ENCODE measurements around the gene SLC35B2. TPM values are rescaled to one million over a fixed set of nuclear protein-coding genes. Genes with fewer than 3 reads are reported as not detected.

The SLC35B2 gene
- total and polyA plus RNA-seq, 9 donors = 19.7 to 41.0 (median 27.1) TPM

DNA sequence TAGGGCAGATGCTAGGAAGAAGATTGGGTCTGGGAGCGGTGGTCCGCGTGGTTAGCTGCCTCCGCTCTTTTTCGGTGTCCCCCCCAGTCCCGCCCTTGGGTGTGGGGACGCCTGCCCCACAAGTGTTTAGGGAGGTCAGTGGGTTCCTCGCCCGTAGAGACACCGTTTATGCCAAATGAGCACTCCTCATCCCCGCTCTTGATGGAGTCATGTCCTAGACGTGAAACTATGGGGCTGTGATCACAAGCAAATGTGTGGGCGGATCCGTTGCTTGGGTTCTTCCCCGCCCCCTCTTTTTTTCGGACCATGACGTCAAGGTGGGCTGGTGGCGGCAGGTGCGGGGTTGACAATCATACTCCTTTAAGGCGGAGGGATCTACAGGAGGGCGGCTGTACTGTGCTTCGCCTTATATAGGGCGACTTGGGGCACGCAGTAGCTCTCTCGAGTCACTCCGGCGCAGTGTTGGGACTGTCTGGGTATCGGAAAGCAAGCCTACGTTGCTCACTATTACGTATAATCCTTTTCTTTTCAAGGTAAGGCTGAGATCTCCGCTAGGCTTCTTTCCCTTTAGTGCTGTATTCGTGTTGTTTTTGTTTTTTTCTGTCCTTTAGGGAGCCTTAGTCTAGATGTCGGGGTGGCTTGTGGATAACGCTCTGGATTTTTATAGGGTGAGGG, 10.5 kb downstream of the SLC35B2 start, which contains the start of gene HSP90AB1:
Gene HSP90AB1 (plus strand): TSS at position 439 of the 675 bp plus-strand sequence. CDS start 1,529 bp downstream, outside the sequence.
- Histone ChIP-seq H3K4me1 (ENCODE audit: insufficient read depth) (peaks cover 16% of the 10 kb centered on the region), H3K27me3 (no peaks in the 10 kb centered on the region), H3K27ac (peak within 1 kb of the TSS; percentile 95 to 99), H3K36me3 (peaks cover 2% of the 10 kb centered on the region), H3K4me3 (peak within 1 kb of the TSS; percentile 86), H3K9me3 (no peaks in the 10 kb centered on the region)
- peak; percentile 30 for TF ChIP-seq EP300 (IDR thresholded peaks at IDR 0.05)
- TF ChIP-seq, protein P1, sequence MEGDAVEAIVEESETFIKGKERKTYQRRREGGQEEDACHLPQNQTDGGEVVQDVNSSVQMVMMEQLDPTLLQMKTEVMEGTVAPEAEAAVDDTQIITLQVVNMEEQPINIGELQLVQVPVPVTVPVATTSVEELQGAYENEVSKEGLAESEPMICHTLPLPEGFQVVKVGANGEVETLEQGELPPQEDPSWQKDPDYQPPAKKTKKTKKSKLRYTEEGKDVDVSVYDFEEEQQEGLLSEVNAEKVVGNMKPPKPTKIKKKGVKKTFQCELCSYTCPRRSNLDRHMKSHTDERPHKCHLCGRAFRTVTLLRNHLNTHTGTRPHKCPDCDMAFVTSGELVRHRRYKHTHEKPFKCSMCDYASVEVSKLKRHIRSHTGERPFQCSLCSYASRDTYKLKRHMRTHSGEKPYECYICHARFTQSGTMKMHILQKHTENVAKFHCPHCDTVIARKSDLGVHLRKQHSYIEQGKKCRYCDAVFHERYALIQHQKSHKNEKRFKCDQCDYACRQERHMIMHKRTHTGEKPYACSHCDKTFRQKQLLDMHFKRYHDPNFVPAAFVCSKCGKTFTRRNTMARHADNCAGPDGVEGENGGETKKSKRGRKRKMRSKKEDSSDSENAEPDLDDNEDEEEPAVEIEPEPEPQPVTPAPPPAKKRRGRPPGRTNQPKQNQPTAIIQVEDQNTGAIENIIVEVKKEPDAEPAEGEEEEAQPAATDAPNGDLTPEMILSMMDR (IDR thresholded peaks at IDR 0.05) = peak in 1 of 3 donors; percentile 2
- TF ChIP-seq POLR2A (IDR thresholded peaks at IDR 0.05) = peak; percentile 97
- WGBS, 3 donors = 0% methylated on average over 34 of the region's 34 CpGs
- DNase-seq = peak; percentile 93 to 98 (median 94)
- intact Hi-C loops (cut with DNase I) = no loop called here

GRCh38 chr6:44245912-44246662, 11.2 kb downstream of the SLC35B2 start:
- Histone ChIP-seq H3K36me3 (peaks cover 1% of the 10 kb centered on the region), H3K4me1 (ENCODE audit: insufficient read depth) (peaks cover 16% of the 10 kb centered on the region), H3K9me3 (no peaks in the 10 kb centered on the region), H3K4me3 (peak overlapping the region; percentile 86), H3K27me3 (no peaks in the 10 kb centered on the region), H3K27ac (peak overlapping the region; percentile 95 to 99)
- DNase-seq = peak; percentile 91 to 96 (median 95)
- intact Hi-C loops (cut with DNase I) = no loop called here
- WGBS, 3 donors = 0 to 1% (median 0%) methylated on average over 57 to 62 of the region's 62 CpGs
- TF ChIP-seq POLR2A (IDR thresholded peaks at IDR 0.05) = no peak
- TF ChIP-seq, protein P1 (IDR thresholded peaks at IDR 0.05) = peak in 1 of 3 donors; percentile 7
- TF ChIP-seq EP300 (IDR thresholded peaks at IDR 0.05) = no peak

GRCh38 chr6:44245391-44245911, 11.9 kb downstream of the SLC35B2 start:
- H3K27ac ChIP-seq = peak overlapping the region; percentile 95 to 99
- 63 to 65% (median 63%) methylated on average over 12 of the region's 12 CpGs for WGBS, 3 donors
- no peaks in the 10 kb centered on the region for H3K9me3 ChIP-seq
- H3K4me1 ChIP-seq (ENCODE audit: insufficient read depth) = peaks cover 16% of the 10 kb centered on the region
- intact Hi-C loops (cut with DNase I) = no loop called here
- no peak for DNase-seq
- peak overlapping the region; percentile 86 for H3K4me3 ChIP-seq
- no peaks in the 10 kb centered on the region for H3K27me3 ChIP-seq
- H3K36me3 ChIP-seq = no peaks in the 10 kb centered on the region
- TF ChIP-seq EP300 (IDR thresholded peaks at IDR 0.05) (no peak), POLR2A (IDR thresholded peaks at IDR 0.05) (no peak)
- TF ChIP-seq, protein P1 (IDR thresholded peaks at IDR 0.05) = no peak

DNA sequence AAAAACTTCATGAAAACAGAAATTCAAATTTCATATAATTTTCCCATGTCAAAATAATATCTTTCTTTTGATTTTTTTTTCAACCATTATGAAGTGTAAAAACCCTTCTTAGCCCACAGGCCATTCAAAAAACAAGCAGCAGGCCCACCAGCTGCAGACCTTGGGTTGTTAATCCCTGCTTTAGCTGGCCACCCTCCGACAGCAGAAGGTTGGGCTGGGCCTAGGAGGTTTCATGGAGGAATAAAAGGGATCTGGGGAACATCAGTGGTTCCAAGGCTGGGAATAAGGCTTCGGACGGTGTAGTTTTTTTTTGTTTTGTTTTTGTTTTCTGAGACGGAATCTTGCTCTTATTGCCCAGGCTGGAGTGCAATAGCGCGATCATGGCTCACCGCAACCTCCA, 14.0 kb downstream of the SLC35B2 start:
- no peaks in the 10 kb centered on the region for H3K36me3 ChIP-seq
- TF ChIP-seq, protein P1 (IDR thresholded peaks at IDR 0.05) = no peak
- TF ChIP-seq EP300 (IDR thresholded peaks at IDR 0.05) (no peak), POLR2A (IDR thresholded peaks at IDR 0.05) (no peak)
- no peaks in the 10 kb centered on the region for H3K27me3 ChIP-seq
- H3K27ac ChIP-seq = no peak overlapping the region
- no peak for DNase-seq
- 82 to 91% (median 82%) methylated on average over 7 of the region's 7 CpGs for WGBS, 3 donors
- no peaks in the 10 kb centered on the region for H3K9me3 ChIP-seq
- intact Hi-C loops (cut with DNase I) = no loop called here
- H3K4me3 ChIP-seq = no peak overlapping the region
- peaks cover 5% of the 10 kb centered on the region for H3K4me1 ChIP-seq (ENCODE audit: insufficient read depth)

Measured in ovary (tissue), 9 donors.